ENCODE results near the gene ZC3H12D.
"Not testable (repeated sequence)": the region's sequence is repeated elsewhere in the genome, so short reads cannot be mapped to it uniquely, and the experiment has no call there.

ZC3H12D gene

DNA sequence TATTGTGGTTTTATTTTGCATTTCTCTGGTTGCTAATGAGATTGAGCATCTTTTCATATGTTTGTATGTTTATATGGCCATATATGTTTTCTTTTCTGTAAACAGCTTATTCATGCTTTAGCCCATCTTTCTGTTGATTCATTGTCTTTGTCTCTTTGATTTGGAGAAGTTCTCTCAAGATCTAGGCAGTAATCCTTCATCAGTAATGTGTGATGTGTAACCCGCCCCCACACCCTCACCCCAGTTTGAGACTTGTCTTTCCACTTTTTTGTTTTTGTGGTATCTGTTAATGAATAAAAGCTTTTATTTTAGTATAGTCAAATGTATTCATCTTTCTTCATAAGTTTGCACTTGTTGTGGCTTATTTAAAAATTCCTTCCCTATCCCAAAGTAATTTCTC, 26.0 kb downstream of the ZC3H12D start:
- ATAC-seq, result no peak
- DNase-seq, result no peak

DNA sequence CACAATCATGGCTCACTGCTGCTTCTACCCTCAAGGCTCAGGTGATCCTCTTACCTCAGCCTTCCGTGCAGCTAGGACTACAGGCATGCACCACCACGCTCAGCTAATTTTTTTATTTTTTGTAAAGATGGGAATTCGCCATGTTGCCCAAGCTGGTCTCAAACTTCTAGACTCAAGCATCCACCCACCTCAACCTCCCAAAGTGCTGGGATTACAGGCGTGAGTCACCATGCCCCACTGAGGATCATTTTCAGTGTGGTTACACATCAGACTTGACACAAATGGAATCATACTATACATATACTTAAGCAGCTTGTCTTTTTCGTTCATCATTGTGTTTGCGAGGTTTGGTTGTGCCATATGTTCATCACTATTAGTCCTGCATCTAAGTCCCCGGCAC, 26.6 kb downstream of the ZC3H12D start:
- ATAC-seq (peak; percentile 44), DNase-seq (no peak)

DNA sequence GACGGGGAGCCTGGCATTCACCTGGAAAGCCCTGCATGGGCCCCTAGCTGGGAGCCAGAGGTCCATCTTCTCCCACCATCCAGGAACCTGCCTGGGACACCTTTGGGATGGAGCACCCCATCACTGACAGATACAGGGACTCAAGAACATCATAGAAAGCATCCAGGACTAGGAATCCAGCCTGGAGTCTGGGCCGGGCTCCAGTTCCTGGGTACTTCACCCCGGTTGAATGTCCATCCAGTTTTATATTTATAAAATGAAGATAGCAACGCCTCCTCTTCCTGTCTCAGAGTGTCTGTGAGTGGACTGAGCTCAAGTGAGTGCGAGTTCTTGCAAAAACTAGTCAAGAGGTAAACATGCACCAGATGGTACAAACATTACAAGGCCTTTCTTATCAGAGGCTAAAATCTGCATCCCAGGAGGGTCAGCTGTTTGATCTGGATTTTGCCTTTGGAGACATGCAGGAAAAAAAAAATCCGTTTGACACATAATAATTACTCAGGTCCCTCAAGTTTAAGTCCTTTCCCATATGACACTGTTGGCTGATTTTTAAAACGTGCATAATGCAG, 27.4 kb downstream of the ZC3H12D start:
- no peak for ATAC-seq
- DNase-seq, result no peak

DNA sequence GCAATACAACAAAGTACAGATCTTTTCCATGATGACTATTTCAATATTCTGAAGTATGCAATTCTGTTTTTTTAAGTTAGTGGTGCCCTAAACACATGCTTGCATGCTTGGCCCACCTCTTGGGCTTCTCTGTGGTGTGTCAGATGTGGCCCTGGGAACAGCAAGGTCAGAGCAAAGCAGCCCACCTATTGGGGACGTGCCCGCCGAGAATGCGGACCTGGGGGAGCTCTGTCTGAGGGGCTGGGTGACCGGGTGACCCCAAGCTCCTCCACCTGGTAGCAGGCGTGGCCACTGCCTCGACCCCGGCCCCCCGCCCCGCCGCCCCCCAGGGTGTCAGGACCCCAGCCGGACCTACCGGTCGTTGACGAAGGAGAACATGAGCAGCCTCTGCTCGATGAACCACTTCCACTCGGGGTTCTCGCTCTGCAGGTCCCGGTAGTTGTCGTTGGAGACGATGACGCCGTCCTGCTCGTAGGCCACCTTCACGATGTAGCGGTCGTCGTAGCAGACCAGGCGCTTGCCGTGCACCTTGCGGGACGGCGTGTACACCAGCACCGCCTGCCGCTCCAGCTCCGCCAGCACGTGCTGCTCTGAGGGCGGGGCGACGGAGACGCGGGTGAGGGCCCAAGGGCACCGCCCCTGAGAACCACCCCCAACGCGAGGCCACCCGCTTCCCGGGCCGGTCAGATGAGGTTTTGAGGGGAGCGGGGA, 28.3 kb downstream of the ZC3H12D start:
- no peak for DNase-seq
- no peak for ATAC-seq

DNA sequence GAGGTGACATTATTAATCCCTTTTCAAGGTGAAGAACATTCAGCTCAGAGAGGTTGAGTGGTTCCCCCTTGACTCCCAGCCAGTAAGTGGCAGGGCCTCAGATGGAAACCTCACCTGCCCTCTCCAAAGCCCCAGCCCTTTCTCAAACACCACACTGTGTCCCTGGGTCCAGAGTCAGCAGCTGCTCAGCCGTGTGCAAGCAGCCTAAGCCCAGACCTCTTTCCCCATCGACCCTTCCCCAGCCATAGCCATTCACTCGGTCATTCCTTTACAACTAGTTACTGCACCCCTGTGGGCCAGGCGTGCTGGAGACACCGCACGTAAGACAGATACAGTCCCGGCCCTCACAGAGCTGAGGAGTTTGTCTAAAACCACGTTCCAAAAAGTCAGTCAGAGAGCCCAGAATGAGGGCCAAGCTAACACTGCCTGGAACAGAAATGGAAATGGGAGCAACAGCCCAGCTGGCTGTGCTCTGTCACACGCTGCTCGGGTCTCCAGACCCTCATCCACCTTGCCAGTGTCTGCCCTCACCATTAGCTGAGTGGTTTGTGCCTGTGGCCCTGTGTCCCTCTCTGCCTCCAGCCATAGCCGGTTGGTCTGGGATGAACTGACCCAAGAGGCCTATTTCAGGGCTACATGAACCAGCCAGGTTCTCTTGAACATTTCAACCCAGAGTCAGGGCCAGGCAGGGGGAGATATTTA, 29.6 kb downstream of the ZC3H12D start:
- ATAC-seq (no peak), DNase-seq (no peak)

DNA sequence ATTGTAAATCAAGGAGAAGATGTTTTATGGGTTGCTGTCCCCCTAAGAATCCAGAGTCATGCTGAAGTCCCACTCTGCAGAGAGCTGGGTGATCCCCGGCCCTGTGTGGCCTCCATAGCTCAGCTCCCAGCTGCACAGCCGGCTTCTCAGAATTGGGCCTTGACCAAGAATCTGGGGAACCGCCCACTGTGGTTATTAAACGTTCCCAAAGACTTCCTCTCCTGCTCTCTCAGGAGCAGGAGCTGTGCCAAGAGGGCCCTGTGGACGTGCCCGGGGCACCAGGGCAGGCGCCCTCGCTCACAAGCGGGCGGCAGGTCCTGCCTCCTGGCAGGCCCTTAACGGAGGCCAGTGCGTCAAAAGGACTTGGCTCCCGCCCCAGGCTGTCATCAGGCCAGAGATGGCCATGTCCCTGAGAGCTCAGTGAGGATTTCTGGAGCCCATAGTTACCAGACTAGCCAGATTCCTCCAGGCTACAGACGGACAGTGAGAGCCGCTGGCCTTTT, 30.4 kb downstream of the ZC3H12D start:
- DNase-seq (no peak), ATAC-seq (no peak)

DNA sequence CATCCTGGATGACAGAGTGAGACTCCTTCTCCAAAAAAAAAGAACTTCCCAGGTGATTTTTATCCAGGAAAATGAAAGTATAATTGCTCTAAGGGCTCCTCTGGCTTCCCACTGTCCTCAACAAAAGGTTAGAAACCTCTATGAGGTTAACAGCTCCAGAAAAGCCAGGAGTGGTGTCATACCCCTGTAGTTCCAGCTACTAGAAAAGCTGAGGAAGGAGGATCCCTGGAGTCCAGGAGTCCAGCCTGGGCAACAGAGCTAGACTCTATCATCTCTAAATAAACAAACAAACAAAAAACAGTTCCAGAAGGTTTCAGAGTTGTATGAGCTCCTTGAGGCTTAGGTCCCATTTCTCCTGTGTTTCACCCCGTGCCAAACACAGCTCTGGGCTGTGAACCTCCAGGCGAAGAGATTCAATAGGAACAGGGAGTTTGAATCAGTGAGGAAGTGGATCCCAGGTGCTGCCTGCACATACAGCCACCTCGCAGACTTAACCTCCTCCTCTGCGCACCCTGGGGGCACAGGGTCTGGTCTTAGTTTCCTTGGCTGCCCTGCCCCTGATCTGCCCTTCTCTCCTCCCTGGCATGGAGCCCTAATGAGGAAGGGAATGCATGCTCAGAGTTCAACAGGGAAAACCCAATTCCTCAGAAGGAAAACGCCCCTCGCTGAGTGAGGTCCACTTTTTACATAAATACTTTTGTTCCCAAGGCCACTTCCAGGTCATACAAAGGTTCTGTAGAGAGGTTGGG, 31.0 kb downstream of the ZC3H12D start:
- DNase-seq (no peak), ATAC-seq (no peak)

DNA sequence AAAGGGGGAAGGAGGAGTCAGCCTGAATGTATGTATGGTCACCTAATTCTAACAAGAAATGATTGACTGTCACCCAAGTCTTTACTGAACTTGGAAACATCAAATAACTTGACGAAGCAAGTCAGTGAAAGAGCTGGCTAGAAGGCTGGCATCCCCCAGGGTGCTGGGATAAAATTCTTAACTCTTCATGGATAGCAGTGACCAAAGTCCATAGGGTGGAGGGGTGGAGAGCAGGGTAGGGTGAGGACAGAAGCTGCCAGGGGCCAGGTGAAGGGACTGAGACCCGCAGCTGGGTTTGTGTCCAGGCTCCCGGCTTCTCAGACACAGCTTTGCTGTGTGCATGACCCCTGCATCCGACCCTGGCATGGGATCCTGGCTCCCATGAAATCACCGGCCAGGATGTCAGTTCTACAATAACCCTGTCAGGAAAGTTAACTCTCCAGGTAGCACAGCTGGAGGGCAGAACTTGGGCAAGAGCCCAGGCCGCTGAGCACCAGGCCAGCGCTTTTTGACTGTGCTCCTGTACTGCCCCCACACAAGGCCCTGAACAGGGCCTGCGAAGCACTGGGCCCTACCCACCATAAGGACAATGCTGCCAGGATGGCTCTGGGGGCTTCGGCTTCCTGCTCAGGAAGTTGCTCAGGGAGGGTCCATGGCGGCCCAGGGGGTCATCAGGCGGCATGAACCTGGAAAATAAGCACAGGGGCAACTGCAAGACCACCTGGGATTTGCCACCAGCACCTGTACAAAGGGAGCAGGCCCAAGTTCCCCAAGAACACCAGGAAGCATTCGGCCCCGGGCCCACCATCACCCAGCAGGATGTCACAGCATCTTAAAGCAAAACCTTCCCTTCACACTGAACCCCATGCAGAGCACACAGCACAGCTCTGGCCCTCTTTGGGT, 32.5 kb downstream of the ZC3H12D start:
- no peak for DNase-seq
- no peak for ATAC-seq

DNA sequence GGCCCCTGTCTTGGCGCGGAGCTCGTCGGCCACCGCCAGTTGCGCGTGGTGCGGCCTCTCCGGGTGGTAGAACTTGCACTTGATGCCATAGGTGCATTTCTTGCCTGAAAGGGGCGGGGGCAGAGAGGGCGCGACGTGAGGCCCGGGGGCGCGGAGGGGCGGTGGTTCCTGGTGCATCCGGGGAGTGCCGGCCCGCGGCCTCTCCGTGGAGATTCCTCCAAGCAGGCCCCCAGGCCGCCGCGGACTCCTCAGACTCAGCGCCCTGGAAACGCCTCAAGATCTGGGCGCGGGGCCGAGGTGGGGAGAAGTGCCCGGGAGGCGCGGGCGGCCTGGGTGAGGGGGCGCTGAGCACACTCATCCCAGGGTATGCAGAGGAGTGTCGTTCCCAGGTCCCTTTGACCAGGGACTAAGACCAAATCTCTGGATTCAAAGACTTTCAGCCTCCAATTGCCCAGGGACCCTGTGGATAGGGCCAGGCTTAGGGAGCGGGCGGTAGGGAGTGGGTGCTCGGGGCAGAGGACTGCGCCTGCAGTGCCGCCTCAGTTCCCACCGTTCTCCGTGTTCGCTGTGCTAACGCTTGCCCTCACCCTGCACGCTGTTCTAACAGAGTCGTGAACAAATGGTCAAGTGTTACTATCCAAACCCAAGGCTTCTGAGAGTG, 33.3 kb downstream of the ZC3H12D start:
- ATAC-seq, result peak; percentile 33
- DNase-seq, result peak; percentile 33

DNA sequence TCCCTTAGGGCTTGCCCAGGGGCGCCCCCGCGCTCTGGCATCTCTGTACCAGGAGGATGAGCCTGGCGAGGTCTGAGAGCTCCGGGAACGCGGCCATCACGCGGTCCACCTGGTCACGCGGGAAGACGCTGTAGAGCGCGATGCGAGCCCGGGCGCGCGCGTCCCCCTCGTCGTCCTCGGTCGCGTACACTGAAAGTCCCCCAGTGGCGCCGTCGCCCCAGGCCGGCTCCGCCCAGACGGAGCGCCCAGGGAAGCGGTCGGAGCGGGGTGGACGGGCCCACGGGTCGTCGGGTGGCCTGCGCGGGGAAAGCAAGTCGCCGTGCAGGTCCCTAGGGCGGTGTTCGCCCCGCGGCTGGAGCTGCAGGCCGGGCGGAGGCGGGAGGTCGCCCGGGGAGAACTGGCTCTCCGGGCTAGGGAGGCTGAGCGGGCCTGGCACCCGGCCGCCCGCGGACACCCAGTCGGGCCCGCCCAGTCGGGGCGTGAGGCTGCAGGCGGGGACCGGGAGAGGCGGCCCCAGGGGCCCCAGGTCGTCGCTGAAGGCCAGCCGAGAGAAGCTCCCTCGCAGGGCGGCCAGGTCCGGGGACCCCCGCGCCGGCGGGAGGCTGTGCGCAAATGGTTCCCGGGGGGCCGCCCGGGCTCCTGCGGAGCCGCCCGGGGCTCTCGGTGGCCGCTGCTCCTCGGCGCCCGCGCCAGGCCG, 34.0 kb downstream of the ZC3H12D start:
- DNase-seq, result no peak
- ATAC-seq, result peak; percentile 20

DNA sequence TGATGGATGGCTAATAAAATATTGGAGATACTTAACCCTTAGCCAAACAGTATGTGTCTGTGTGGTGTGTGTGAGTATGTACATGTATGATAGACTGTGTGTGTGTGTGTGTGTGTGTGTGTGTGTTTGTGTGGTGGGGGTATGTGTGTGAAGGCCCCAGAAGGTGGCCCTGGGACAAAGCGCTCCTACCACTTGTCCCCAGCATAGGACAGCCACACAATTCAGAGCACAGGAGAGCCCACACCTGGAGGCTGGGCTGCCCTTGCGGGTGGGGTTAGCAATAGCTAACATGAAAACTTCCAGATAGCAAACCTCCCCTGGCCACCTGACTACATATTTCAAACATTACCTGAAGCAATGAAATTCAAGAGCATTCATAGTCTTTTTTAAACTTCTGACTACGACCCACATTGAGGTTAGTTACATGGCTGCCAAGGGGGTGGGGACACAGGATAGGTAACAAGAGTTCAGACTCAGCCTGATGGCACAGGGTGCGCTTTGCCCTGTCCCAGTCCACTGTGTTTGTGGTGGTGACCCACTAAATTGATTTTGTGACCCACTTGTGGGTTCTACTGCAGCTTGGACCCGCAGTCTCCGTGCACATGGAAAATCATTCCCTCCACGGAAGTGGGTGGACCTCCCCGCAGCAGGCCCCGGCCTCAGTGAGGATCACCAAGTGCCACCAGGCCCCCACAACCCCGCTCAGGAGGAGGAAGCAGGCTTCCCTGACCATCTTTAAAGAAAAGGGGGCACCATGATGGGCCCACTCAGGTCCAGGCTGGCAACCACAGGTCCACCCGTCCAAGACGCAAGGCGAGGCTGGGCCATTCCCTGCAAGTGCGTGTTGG, 34.8 kb downstream of the ZC3H12D start:
- DNase-seq, result no peak
- ATAC-seq, result no peak

DNA sequence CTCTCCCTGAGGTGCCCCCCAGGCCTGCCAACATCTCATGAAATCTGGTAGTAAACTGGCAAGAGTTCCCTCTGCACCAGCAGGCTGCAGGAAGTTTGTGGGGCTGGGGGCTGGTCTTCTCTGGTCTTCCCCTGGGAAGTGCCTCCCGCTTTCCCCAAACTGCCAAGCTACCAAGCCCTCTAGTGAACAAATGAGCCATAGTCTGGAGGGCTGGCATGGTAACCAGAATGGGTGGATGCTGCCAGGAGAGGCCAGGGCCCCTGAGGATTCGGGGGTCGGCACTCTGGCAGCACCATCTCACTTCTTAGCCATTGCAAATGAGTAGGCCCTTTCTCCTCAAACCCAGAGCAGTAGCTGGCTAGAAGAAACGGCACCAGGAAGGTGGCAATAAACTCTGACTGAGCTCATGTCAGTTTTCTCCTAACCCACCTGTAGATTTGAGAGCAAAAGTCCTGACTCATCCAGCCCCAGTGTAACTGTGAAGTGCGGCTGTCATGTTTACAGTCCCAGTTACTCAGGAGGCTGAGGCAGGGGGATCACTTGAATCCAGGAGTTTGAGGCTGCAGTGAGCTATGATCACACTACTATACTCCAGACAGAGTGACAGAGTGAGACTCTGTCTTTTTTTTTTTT, 35.9 kb downstream of the ZC3H12D start:
- DNase-seq (no peak), ATAC-seq (no peak)

DNA sequence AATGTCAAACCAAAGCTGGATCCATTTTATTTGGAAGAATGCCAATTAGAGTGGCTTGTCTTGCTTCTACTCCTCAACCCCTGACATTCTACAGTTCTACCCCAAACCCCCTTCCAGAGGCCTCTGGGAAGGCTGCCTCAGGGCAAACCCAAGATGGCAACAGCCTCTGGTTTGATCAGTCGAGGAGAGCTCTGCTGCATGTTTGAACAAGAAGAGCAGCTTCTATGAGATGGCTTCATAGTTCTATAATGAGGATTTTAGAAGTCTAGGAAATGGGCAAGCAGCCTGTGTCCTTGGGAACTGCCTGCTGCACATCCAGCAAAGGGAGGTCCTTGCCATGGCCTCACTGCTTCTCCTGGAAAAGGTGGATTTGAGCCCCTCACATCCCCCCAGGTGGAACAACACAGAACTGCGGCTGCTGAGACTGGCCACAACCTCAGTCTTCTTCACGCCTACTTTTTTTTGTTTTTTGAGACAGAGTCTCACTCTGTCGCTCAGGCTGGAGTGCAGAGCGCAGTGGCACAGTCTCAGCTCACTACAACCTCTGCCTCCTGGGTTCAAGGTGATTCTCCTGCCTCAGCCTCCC, 37.9 kb downstream of the ZC3H12D start:
- DNase-seq (no peak), ATAC-seq (no peak)

DNA sequence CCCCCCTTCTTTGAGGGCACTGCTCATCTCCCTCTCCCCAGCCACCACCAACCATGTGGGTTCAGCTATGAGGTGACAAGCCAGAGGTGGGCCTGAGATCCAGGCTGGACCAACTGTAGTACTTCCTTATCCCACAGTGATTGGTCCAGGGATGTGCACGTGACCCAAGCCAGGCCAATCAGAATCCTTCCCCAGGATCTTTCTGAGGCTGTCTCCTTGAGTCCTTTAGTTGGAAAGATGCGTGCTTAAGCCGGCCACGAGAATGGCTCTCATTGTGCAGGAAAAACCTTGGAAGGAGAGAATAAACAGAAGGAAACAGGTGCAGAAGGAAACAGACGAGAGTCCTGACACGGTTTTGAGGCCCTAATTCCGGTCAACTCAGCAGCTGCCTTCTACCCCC, 39.2 kb downstream of the ZC3H12D start:
- no peak for DNase-seq
- ATAC-seq, result no peak

DNA sequence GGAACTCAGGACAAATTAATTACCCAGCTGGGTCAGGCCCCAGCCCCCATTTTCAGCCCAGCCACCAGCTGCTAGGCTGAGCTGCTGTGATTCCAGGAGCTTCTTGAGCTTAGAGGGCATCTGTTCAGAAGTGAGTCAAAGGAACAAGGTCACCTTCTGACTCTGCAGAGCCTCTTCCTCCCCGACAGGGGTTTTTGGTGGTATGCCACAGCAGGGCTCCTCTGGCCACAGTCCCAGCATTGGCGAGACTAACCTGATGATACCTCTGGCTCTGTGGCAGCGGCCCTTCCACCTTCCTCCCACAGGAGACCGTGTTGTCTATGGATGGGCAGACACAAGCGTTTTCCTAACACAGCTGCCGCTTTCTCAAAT, 39.7 kb downstream of the ZC3H12D start:
- DNase-seq (peak; percentile 22), ATAC-seq (peak; percentile 64)

DNA sequence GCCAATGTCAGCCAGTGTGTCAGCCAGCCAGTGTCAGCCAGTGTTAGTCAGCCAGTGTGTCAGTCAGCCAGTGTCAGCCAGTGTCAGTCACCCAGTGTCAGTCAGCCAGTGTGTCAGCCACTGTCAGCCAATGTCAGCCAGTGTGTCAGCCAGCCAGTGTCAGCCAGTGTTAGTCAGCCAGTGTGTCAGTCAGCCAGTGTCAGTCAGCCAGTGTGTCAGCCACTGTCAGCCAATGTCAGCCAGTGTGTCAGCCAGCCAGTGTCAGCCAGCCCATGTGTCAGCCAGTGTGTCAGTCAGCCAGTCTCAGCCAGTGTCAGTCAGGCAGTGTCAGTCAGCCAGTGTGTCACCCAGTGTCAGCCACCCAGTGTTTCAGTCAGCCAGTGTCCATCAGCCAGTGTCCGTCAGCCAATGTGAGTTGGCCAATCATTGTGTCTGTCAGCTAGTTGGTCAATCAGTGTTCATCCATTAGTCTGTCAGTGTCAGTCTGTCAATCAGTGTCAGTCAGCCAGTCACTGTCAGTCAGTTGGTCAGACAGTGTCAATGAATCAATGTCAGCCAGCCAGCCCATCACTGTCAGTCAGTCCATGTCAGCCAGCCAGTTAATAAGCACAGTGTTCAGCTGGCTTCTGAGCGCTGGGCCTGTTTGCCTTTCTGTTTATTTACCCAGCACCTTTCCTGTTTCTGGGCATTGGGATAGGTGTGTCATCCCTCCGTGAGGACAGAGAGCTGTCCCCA, 40.3 kb downstream of the ZC3H12D start:
- not testable (repeated sequence) for ATAC-seq, DNase-seq

DNA sequence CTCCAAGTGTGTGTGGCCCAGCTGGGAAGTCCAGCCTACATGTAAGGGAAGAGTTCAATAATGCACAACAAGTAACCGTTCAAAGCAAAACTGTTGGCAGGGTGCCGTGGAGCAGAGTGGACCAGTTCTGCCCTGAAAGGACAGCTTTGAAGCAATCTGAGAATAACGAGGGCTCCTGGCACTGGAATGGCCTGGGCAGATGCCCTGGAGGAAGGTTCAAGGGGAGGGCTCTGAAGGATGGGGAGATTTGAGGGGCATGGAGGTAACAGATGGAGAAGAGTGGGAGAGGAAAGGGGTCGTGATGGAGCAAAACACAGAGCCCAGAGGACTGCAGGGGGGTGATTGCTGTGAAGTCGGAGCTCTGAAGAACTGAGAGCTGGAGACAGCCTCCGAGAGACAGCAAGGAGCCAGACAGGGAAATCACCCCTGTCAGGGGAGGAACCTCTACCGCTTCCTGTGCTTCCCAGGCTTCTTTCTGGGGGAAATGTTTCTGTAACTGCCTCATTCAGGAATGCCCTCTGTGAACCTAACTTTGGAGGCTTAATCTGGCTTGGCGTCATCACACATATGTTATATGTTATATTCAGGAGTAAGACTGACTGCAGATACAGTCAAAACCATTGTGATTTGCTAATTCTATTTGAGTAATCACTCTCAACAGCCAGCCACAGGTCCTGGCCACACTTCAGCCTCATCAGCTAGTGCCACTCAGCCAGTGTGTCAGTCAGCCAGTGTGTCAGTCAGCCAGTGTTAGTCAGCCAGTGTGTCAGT, 41.2 kb downstream of the ZC3H12D start:
- ATAC-seq, result no peak
- DNase-seq, result no peak

Data from stimulated activated naive CD8-positive, alpha-beta T cell treated with anti-CD3 and anti-CD28 coated beads, Interleukin-15, Interleukin-2, amounts not matched to agents 100 U/mL and 50 U/mL, for 24 hours (primary cell).